GM18502 (cell line): ENCODE results near the gene MDFIC2.
A peak's percentile ranks its signal among the peaks of the same experiment; 100 is the strongest.
"Not testable (repeated sequence)": the region's sequence is repeated elsewhere in the genome, so short reads cannot be mapped to it uniquely, and the experiment has no call there.

Experiments
- ATAC-seq: cut with Tn5 transposase; IDR thresholded peaks from one replicate; pipeline ENCODE4 v1.9.1; 2021; ENCODE audit warnings: mild to moderate bottlenecking; ENCODE audit not compliant: unreplicated experiment, poor library complexity

MDFIC2 gene

GRCh38 chr3:70312336-70312735 lies at the start of gene MDFIC2:
TSS of gene MDFIC2 (minus strand) at chr3:70312638. CDS start at chr3:70311973, 665 bp downstream.
- ATAC-seq = no peak

- ATAC-seq = peak; percentile 93
Observed at GRCh38 chr3:70360979-70361760, 48.7 kb upstream of the MDFIC2 start.

- ATAC-seq = no peak
Observed at GRCh38 chr3:70359711-70360110, 47.3 kb upstream of the MDFIC2 start.

GRCh38 chr3:70358978-70359580 lies 46.6 kb upstream of the MDFIC2 start:
- ATAC-seq = peak; percentile 45

- no peak for ATAC-seq
Observed at GRCh38 chr3:70352215-70352614, 39.8 kb upstream of the MDFIC2 start.

- ATAC-seq = no peak
Observed at GRCh38 chr3:70342149-70342548, 29.7 kb upstream of the MDFIC2 start.

GRCh38 chr3:70336885-70337284 lies 24.4 kb upstream of the MDFIC2 start:
- ATAC-seq = not testable (repeated sequence)

- no peak for ATAC-seq
Observed at GRCh38 chr3:70333080-70333479, 20.6 kb upstream of the MDFIC2 start.

GRCh38 chr3:70315021-70315420 lies 2.6 kb upstream of the MDFIC2 start:
- ATAC-seq = no peak

GRCh38 chr3:70310809-70311208 lies 1.6 kb downstream of the MDFIC2 start:
- ATAC-seq = no peak

- ATAC-seq = no peak
Observed at GRCh38 chr3:70309591-70309990, 2.8 kb downstream of the MDFIC2 start.

- no peak for ATAC-seq
Observed at GRCh38 chr3:70308760-70309159, 3.7 kb downstream of the MDFIC2 start.

GRCh38 chr3:70306736-70307135 lies 5.7 kb downstream of the MDFIC2 start:
- ATAC-seq = no peak

GRCh38 chr3:70298385-70298784 lies 14.1 kb downstream of the MDFIC2 start:
- no peak for ATAC-seq

GRCh38 chr3:70291097-70291482 lies 21.3 kb downstream of the MDFIC2 start:
- no peak for ATAC-seq

- not testable (repeated sequence) for ATAC-seq
Observed at GRCh38 chr3:70290431-70291096, 21.9 kb downstream of the MDFIC2 start.

- no peak for ATAC-seq
Observed at GRCh38 chr3:70281663-70282062, 30.8 kb downstream of the MDFIC2 start.

GRCh38 chr3:70277304-70277703 lies 35.1 kb downstream of the MDFIC2 start:
- ATAC-seq = no peak

GRCh38 chr3:70276901-70277300 lies 35.5 kb downstream of the MDFIC2 start:
- ATAC-seq = no peak

GRCh38 chr3:70273492-70273891 lies 38.9 kb downstream of the MDFIC2 start:
- ATAC-seq = no peak

GRCh38 chr3:70272798-70273197 lies 39.6 kb downstream of the MDFIC2 start:
- ATAC-seq = no peak
